Measurements from ENCODE around the gene ASGR2.

DNA sequence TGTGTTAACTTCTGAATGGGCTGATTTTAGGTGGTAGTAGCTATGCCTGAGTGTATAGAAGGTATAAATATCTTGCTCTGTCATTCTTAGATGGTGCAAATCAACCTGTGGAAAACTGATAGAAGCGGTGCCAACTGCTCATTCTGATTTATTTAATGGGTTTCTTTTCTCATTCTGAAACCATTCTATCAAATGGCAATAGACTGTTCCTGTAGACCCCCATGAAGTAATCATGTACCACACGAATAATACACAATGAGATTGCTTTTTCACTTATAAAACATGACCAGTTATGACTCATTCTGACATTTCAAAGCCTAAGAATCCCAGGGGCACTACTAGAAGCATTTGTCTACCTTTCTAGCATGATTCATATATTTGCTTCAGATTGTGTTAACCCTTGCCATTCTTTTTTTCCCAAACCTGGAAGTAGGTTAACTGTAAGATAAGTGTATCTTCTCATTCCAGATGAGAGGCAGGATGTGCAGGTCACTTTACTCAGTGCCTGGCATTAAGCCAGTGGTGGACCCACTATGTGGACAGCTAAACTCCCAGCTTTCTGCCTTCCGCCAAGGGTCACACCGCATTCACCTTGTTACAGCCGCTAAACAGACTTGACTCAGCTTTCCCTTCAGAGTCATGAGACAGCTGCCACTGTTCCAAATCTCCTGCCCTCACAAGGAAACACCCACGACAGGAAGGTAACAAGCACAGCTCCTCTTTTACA lies 54.3 kb downstream of the ASGR2 start:
- no peak for TF ChIP-seq SP1 (IDR thresholded peaks at IDR 0.05)
- TF ChIP-seq SUZ12 (IDR thresholded peaks at IDR 0.05) = no peak
- TF ChIP-seq ZNF384 (IDR thresholded peaks at IDR 0.05) = no peak
- no peak for TF ChIP-seq BHLHE40 (IDR thresholded peaks at IDR 0.05; ENCODE audit: borderline replicate concordance)
- TF ChIP-seq FOXM1 (IDR thresholded peaks at IDR 0.05; ENCODE audit: borderline replicate concordance) = no peak
- no peak for TF ChIP-seq L3MBTL2 (conservative IDR thresholded peaks at IDR 0.05)
- no peak for TF ChIP-seq FOXA1 (IDR thresholded peaks at IDR 0.05)
